GM21367 (cell line): Measurements from ENCODE around the gene SATB2.

Experiments
- ATAC-seq: cut with Tn5 transposase; IDR thresholded peaks from one replicate; pipeline ENCODE4 v1.9.1; 2021; ENCODE audit not compliant: unreplicated experiment

The SATB2 gene

DNA sequence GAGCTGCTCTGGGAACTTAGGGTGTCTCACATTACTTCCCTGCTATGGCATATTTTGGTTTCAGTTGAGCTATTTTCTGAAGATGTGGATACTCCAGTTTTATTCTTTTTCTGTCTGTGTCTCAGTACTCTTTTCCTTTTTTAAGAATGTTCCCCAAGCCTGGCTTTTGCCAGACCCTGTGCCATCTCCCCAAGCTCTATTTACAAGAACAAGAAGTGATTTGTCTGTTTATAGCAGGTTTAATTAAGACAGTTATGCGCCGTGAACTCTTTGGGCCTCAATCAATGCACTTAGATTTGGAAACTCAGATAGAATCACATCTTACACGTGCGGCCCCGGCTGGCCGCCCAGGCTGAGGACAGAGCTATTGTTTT lies 8.9 kb upstream of the SATB2 start:
- ATAC-seq: no peak

DNA sequence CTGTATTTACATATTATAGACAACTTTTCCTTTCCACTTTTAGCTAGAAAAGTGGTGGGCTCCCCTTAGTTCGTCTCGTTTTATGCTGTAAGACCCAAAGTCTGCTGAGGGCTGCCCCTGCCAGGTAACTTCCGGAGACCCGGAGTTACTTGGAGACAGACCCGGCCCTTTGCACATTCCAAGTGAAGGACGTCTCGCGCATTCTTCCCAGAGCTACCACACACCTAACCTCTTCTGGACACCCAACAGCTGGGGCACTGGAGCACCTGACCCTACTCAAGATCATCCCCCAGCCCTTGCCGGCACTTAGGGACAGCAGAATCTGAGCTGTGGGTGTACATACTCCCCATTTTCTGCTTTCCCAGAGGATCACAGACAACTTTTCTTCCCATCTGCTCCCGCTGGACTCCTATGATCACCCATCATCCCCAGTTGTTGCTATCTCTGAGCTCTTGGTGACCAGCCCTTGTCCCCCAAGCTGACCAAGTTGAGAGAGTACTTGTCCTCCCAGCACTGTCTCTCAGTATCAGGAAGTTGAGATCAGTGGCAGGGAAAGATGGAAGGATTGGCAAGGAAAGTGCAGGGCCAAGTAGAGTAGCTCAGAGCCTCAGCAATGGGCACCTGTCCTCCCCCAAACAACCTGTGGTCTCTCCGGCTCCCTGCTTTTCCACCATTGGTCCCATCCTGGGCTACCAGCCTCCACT lies 8.4 kb upstream of the SATB2 start:
- no peak for ATAC-seq

DNA sequence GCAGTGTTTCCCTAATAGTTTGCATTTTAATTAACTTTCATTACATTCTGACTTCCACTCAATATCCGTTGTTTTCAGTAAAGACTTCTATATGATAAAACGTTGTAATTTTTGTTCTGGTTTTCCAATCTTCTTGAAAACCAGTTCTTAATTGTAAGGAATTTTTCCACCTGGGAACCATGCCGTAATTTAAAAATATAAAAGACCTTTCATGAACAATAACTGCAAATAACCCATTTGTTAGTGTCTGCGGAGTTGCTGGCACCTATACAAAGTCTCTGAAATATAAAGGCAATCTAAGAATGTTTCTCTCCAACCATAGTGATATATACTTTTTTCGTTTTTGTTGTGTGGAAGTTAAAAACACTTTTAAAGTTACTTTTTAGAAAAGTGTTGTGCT lies 7.7 kb upstream of the SATB2 start:
- ATAC-seq: no peak

DNA sequence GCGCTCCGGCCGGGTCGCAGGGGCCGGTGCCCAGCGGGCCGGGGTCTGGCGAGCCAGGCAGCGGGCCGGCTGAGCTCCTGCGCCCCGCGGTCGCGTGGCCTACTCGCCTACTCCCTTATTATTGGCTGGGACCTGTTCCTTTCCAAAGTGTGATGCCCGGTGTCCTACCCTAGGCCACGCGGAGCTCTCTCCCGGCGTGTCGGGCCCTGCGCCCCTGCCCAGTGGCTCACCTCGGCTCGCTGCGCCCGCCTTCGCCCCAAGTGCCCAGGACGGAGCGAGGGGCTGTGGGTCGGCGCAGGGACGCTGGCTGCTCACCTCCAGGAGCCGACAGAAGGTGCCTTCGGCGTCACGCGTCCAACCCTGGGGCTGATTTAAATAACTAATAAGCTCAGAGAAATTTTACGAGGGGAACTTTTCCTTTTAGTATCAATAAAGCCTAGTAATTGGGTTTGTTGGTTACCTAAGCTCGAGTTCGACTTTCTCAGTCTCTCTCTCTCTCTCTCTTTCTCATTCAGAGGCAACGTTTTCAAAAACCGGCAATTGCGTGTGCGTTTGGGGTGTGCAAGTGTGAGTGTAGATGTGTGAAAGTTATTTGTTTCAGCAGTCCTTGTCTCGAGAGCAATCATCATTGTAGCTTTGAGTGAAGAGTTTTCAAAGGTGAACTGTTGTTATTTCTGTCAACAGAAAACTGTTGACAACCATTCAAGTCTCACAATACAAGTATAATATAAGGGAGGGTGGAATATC lies 7.0 kb upstream of the SATB2 start:
- no peak for ATAC-seq

DNA sequence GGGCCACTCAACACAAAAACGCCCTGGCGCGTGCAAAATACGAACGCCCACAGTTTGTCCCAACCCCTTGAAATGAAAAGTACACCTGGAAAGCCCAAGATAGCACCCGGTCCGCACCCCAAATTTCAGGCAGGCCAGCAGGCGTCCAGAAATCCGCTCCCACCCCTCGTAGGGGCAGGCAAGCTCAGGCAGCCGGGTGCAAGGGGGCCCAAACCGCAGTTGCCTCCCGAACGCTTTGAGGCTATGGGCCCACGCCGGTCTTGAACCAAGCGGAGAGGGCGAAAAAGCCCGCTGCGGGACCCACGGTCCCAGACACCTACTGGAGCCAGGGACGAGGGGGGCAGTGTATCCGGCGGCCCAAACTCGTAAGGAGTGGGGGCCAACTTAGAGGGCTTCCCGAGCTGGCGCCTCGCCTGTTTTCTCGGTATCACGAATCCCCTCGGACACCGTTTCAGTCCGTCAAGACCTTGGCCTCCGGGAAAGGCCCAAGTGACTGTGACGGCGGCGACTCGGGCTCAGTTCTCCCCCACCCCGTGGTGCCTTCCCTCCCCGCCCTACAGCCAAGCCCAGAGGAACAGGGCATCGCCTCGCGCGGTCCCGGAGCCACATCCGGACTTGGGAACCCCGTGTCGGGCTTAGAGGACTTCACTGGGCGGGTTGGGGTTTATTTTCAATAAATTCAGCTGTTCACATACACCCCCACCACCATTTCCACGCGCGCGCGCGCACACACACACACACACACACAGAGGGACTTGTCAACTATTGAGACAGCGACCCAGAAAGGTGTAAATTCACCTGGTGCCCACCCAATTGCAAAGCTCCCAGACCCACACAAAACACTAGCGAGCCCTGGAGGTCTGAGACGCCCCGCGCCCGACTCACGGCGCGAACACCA lies 6.2 kb upstream of the SATB2 start:
- no peak for ATAC-seq

DNA sequence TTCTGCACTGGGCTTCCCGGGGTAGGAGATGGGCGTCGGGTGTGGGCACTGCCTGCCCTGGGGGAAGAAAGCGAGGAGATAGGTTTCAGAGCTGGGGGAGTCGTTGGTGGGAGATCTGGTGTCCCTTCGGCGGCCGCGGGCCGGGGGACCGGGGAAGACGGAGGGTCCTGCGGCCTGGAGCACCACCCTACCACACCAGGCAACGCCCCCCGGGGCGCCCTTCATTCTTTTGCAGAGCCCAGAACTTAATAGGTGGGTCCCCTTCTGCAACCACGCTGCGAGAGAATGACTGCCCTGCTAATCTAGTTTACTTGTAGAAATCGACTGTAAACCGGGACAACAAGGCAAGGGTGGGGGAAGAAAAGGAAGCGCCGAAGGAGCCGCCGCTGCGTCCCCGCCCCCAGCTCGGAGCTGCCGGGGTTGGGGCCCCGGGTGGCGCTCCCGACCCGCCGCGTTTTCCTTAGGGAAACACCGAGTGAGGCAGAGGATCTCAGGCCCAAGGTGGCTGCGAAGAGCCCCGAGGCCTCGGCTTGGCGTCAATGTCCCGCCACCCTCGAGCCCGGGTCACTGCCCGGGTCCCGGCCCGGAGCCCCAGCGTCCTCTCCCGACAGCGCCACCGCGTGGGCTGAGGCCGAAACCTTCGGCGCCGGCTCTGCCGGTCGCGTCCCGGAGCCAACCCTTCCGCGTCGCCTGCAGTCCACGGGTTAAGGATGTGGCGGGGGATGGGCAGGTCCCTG lies 5.4 kb upstream of the SATB2 start:
- peak; percentile 39 for ATAC-seq

DNA sequence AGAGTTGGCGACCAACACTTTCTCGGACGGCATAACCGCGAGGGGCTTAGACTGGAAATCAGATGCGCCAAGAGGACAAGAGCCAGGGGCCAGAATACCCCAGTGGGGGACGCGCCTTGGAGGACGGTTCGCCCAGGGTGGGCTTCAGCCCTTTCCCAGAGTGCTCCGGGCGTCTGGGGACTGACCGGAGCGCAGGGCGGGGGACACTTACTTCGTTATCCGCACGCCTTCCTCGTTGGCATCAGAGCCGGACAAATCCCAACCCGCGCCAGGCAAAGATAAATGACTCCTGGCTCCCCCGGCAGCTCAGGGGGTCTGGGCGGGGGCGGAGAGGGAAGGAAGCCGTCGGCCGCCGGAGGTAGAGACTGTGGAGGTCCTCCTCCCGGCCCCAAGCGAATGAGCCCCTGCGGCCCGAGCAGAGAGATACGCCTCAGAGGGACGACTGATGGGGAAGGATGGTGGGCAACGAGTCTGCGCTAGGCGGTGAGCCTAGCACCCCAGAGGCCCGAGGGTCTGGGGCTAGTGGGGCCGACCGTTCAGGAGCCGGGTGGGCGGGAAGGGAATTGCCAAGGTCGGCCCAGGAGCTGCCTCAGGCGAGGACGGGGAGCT lies 4.7 kb upstream of the SATB2 start:
- no peak for ATAC-seq

DNA sequence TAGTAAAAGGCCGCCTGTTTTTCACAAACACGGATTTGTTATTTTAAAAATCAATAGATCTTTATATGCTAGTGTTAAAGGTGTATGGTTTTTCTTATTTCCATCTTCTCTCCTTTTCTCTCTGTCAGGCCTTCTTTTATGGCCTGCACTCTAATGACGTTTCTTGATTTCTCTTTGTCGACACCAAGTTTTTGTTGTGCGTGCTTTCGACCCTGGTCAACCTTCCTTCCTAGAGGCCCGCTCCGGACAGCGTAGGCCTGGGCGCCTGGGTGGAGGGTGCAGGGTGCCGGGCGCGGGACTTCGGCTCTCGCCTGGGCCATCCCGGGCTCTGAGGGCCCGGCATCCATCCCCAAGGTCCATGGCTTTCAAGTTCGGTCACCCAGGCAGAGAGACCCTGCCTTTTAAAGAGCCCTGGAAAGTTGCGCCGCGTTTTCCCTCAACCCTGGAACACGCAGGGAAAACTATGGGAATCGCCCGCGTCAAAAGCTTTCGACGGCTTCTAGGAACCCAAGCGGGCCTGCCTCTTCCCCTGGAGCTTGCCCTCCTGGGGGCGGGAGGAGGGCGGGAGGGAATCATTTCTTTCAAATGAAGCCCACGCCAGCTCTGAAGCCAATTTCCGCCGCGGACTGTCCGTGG lies 4.1 kb upstream of the SATB2 start:
- no peak for ATAC-seq

DNA sequence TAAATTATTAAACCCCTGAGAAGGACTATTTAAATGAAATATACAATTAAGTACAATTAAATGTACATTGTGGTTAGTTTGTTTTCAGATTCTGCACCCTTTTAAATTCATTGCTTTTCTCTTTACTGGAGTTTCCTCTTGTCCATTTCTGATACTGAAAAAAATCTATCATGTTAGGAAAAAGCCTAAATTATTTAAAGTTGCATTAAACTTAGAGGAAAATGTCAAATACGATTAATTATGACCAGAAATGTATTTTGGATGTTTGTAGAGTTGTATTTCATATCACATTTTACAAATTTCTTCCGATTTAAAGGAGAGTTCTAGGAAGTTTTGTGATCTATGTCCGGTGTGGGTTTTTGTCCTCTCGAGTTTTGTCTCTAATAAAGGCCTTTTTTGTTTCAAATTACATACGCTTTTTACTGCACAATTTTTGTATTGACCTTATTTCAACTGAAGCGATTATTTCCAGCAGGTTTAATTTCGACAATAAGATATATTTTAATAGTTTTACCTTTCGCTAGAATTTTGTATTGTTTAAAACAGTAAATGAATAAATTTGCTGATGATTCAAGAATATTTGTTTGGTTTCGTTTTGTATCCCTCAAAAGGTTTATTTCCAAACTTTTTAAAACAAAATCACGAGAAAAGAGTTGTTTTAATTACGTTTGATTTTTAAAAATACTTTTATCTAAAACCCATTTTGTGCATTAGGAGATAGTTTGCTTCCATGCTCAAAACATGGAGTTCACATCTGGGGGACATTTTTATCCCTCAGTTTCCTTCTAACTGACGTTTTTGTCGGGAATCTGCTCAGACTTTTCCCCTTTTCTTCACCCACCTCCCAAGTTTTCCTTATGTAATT lies 3.3 kb upstream of the SATB2 start:
- ATAC-seq: no peak

DNA sequence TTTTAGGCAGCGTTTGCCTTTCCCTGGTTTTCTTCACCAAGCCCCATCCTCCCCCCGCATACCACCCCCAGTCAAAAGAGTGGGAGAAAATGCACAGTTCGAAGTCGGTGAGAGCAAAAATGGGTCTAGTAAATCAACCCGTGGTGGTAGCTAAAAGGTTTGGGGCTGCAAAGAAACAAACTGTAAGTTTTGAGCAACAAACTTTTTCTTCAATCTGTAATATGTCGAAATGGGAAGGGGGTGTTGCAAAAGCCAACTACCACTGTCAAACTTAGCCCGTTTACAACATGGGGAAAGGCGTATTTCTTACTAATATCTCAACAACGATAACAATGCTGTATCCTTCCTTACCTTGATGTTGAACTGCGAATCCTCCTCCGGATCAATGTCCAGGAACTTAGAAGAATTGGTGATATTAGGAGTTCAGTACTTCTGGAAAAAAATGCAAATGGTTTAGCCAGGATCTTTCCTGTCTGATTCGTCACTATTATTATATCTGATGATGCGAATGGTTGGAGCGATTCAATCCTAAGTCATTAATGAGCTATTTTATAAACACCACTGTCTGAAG lies 2.4 kb upstream of the SATB2 start:
- ATAC-seq: no peak

DNA sequence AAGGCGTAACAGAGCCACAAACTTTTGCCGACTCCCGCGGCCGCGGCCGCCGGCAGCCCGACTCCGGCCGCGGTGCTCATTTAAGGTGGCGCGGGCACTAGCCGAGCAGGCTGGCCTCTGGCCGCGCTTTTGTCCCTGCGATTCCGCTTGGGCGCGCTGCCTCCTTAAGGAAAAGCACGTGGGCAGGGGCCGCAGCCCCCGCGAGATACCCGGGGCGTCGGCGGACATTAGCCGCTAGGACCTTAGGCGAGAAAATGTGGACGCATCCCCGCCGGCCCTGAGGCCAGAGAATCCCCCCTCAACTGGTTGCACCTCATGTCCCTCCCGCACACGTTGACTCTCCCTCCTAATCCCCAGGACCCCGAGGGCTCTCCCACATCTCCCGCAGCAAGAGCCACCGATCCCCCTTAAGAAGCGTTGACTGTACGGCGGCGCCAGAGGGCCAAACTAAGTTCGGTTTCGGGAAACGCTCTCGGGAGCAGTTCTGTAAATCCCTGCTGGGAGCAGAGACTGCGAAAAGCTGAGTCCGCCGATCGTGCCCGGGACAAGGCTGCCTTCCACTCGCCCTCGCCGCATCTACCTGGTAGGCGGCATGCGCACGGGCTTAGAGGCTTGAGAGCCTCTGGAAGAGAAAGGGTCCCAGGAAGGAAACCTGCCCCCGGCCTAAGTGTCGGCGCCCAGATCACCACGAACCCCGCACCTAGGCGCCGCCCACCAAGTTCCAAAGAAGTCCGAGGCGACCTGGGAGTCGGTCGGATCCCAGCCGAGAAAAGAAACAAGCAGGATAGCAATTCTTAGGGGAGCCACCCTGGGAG lies 1.8 kb upstream of the SATB2 start:
- peak; percentile 37 for ATAC-seq

DNA sequence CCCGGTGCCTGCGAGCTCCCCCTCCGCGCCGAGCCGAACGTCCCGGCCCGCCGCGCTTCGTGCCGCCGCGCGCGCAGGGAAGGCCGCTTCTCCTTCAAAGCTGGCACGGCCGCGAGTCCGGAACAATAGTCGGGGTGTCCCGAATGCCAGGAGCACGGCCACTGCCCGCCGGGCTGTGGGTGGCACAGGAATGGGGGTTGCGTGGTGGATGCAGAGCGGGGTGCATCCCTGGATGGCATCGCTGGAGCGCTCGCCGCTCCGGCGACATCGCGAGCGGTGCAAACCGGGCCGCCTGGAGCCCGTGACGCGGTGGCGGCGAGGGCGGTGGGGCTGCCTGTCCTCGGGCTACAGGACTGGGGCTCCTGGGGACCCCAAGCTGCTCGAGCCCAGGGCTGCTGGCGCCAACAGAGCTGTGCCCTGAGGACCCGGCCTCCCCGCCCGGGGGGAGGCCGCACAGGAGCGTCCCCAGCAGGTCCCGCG lies 1.1 kb upstream of the SATB2 start:
- no peak for ATAC-seq

DNA sequence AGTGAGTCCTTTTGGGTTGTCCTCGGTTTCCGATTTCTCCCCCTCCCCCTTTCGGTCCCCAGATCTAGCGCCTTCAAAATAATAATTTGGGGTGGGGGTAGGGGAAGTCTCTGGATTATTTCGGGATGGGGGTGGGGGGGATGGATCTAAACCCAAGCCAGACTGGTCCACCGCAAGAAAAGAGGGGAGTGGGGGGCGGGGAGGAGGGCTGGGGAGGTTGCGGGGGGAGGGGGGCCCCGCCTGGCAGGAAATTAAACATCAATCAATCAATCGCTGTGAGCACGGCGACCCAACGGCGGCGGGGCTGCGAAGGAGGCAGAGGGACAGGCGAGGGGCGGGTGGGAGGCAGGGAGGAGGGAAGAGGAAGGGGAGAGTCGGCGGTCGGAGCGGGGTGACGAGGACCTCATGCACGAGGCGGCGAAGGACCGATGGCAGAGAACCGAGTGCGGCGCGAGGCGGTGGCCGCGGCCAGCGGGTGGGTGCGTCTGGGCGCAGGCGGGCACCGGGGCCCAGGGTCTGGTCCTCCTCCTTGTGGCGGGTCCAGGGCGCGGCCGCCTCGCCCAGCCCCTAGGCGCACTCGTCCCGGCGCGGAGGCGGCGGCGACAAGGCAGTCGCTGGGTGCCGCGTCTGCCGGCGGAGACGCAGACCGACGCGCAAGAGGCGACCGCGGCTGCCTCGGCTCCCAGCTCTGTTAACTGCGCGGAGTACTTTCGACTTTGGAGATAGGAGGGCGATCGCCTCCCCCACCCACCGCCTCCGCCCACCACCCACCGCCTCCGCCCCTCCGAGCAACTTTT lies 468 bp upstream of the SATB2 start:
- ATAC-seq: no peak

DNA sequence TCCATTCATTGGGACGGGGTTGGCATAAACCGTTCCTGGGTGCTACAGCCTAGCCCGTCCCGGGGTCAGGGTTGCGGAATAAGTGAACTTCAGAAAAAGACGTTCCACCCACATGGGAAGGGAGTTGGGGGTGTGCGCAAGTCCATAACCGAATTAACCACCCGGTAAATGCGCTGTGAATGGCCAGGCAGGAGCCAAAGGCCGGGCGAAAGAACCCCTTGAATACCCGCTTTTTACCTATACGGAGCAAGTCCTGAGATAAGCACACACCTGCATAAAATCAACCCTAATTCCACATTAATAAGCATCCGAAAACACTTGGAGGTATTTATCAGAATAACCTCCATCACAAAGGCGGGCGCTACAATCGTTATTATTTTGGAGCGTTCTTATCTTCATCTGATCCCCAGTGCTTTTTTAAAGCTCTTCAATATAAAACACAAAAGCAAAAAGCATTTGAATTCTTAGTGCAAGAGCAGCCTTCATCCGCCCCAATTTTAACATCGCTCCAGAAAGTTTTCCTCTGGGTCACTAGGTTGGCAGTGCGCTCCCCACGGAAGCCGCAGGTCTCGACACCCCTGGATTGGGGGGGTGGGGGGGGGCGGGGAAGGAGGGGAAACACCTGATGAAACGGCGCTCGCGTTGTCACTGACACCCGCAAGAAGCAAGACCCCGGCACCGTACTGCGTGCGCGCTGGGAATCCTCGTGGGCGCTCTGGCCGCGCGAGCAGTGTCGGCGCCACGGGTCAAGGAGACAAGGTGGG lies 1.2 kb downstream of the SATB2 start:
- ATAC-seq: no peak

DNA sequence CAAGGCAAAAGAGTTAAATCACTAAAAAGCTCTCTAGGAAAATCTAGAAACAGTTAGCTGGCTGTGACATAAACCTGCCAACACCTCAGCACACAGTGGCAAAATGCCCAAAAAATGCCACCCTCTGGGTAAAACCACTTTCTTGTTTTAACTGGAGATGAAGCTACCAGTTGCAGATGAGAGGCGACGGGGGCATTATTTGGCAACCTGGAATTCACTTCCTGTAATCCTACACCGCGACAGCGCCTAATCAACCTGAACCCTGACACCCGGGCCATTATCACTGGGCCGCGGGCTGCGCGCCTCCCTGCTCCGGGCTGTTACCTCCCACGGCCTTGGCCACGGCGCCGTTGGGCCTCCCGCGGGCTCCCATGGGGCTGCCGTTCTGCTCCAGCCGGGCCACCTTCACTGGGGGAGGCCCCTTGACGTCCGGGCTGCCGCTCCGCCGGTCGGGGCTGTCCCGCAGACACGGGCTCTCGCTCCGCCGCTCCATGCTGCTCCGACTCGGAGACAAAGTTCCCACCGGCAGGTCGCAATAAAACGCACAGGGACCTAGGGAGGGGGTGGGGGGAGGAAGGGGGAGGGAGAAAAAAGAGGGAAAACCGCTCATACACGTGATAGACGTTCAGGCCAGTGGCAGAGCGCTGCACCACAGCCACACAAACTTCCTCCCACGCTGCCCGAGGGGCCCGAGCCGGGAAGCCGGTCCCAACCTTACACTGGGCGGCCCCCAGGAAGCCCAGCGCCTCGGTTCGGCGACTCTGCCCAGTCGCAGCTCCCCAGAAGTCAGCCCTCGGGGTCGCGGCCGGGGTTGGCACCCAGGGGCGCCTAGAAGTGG lies 2.0 kb downstream of the SATB2 start:
- no peak for ATAC-seq

DNA sequence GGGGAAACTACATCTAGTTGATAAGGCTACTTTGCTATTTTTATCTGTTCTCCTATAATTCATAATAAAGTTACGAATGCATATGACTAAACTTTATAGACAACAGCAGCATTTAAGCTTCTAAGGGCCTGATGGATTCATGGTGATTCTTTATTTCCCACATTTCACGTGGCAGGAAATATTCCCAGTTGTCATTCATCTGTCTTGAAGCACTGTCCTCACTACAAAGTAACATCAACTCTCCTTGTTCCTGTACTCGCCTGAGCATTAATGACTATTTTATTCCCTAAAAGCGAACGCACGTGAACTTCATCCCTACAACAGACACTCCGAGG lies 2.6 kb downstream of the SATB2 start:
- ATAC-seq: no peak
